GM23248 (cell line): Measurements from ENCODE around the gene HINT1.

Source experiments
- EZH2 ChIP-seq: fragments of 200-600 bp; sonication (generic); IDR thresholded peaks from 2 replicates; pipeline ENCODE4 v1.6.1; 2018; ENCODE audit warnings: antibody characterized with exemption, mild to moderate bottlenecking; ENCODE audit not compliant: insufficient read depth, poor library complexity, severe bottlenecking
- EZH2phosphoT487 ChIP-seq: fragments of 200-600 bp; sonication (generic); IDR thresholded peaks from 2 replicates; pipeline ENCODE4 v1.6.1; 2018; ENCODE audit warnings: antibody characterized with exemption, moderate library complexity, mild to moderate bottlenecking, low read depth; ENCODE audit not compliant: insufficient read depth

GRCh38 chr5:131170540-131171275 lies 5.7 kb upstream of the HINT1 start, which contains the start of gene LYRM7:
- TF ChIP-seq EZH2 (no peak), EZH2phosphoT487 (no peak)
